Stomach smooth muscle (tissue), 2 donors: ENCODE results near the gene TADA2B.
"Not testable (repeated sequence)": the region's sequence is repeated elsewhere in the genome, so short reads cannot be mapped to it uniquely, and the experiment has no call there.

Experiments used
- H3K27ac ChIP-seq: one replicate; pipeline ENCODE4 v1.7.0; 2013; ENCODE audit warnings: mild to moderate bottlenecking, low read length, inconsistent platforms
- H3K27me3 ChIP-seq, 2 donors: one replicate each; pipeline ENCODE4 v1.7.0; 2013; ENCODE audit warnings: low read length in 2 of 2; ENCODE audit not compliant: insufficient read depth in 2 of 2, control insufficient read depth in 1 of 2
- H3K36me3 ChIP-seq, 2 donors: one replicate each; pipeline ENCODE4 v1.7.0; 2013; ENCODE audit warnings: low read length in 2 of 2; ENCODE audit not compliant: control insufficient read depth in 2 of 2, insufficient read depth in 2 of 2
- H3K4me1 ChIP-seq: one replicate; pipeline ENCODE4 v1.7.0; 2013; ENCODE audit warnings: low read length; ENCODE audit not compliant: control insufficient read depth, insufficient read depth
- H3K4me3 ChIP-seq, 2 donors: one replicate each; pipeline ENCODE4 v1.7.0; 2013; ENCODE audit warnings: low read length in 2 of 2
- H3K9ac ChIP-seq, 2 donors: one replicate each; pipeline ENCODE4 v1.7.0; 2013; ENCODE audit warnings: low read length in 2 of 2, mild to moderate bottlenecking in 1 of 2
- H3K9me3 ChIP-seq, 2 donors: one replicate each; pipeline ENCODE4 v1.7.0; 2013; ENCODE audit warnings: low read length in 2 of 2; ENCODE audit not compliant: control insufficient read depth in 2 of 2
- donor health status: healthy.
- donor health status: Pancreatic carcinoma.

Gene TADA2B

DNA sequence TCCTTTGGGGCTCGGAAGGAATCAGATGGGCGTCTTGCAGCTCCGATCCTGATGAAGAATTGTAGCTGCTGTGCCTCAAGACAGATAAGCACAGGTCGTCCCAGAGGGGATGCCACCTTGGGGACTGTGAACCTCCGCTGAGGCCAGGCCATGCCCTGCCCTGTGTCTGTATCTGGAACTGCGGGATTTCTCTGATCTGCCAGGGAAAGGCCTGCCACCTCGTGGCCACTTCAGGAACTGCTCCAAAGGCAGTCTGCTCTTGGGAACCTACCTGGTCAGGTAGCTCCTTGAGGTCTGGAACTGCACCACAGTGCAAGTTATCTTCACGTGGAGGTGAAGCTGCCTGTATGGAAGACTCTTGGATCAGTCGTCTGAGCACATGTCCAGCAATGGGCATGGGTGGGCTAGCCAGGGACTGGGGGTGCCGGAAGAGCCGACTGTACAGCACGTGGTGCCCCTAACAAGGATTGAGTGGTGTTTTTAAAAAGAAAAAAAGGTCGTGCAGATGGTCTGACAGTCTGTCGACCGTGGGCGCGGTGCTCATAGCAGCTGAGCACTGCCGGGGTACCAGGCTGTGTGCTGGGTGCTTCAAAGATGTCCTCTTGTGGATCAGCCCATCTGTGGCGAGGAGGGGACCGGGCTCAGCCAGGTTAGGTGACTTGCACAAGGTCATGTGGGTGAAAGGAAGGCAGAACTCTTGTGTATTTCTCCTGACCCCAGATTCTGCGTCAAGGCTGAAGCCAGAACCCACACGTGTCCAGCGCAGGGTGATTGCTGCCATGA lies 27.7 kb downstream of the TADA2B start:
- H3K9ac ChIP-seq = peak overlapping the region in 1 of 2 donors; percentile 21
- H3K27me3 ChIP-seq = no peaks in the 10 kb centered on the region
- no peaks in the 10 kb centered on the region for H3K9me3 ChIP-seq
- peak overlapping the region in 1 of 2 donors; percentile 40 for H3K4me3 ChIP-seq
- H3K36me3 ChIP-seq = no peaks in the 10 kb centered on the region
- H3K27ac ChIP-seq = no peak overlapping the region
- H3K4me1 ChIP-seq = peaks cover 27% of the 10 kb centered on the region

DNA sequence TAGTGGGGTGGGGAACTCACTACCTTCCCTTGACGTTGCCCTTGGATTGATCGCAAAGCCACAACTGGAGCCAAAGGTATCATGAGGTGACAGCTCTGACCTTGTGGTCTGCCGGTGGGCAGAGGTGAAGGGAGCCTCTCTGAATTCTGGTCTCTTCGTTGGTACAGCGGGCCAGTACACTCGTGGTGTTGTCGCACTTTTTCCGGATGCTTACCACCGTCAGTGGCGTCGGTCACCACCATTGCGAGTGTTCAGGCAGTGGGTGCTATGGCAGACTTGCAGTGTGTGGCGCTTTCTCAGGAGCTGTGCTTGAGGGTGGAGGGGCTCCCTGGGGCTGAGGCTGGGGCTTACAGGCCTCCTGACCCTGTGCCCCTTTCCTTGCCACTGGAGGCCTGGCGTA lies 29.9 kb downstream of the TADA2B start:
- Histone ChIP-seq H3K9ac (no peak overlapping the region), H3K4me1 (peaks cover 11% of the 10 kb centered on the region)

DNA sequence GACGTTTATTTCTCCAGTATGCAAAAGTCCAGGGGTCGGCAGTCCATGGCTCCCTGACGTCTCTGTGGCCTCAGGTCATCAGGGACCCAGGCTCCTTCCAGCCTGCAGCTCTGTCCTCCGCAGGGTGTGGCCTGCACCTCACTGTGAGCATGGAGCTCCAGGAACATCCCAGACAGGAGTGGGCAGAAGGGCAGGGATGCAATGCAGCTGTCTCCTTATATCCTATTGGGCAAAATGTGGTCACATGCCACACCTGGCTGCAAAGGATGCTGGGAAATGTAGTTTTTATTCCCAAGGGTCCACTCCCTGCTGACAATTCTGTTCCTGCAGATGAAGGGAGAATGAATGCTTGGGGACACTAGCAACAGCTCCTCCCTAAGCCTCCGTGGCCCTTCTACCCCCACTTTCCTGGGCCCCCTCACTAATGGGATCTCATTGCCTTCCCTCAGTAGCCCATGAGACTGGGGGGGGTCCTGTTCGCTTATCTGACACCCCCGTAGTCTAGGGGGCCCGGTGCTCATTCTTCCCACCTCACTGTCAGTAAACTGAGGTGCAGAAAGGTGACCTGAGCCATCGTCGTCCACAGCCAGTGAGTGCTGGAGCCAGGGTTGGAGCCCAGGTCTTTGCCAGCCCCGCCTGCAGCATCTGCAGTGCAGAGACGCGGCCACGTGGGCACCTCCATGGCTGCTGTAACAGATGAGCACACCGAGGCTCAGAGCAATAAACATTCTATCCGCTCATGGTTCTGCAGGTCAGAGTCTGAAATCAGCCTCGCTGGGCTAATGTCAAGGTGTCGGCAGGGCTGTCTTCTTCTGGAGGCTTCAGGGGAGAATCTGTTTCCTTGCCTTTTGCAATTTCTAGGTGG lies 30.6 kb downstream of the TADA2B start:
- Histone ChIP-seq H3K4me1 (peaks cover 7% of the 10 kb centered on the region), H3K9ac (no peak overlapping the region), H3K27me3 (no peaks in the 10 kb centered on the region), H3K27ac (no peak overlapping the region), H3K36me3 (no peaks in the 10 kb centered on the region), H3K4me3 (no peak overlapping the region), H3K9me3 (no peaks in the 10 kb centered on the region)

More for the DNA sequence above, 29.9 kb downstream of the TADA2B start:
- Histone ChIP-seq H3K4me3 (no peak overlapping the region), H3K27ac (no peak overlapping the region), H3K9me3 (no peaks in the 10 kb centered on the region), H3K36me3 (no peaks in the 10 kb centered on the region), H3K27me3 (no peaks in the 10 kb centered on the region)

DNA sequence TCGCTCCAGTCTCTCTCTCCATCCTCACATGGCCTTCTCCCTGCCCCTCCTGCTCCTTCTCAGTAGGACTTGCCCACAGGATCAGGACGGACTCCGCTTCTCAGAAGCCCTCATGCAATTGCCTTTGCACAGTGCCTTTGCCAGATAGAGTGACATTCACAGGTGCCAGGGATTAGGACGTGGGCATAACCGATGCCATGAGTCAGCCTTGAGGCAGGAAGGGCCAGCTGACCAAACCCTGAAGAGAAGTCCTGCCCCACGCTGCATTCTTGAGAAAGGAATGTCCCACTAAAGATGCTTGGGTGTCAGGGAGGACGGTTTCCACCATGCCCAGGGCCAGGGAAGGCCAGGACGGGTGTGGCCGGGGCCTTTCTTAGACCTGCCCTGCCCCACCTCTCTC lies 31.3 kb downstream of the TADA2B start:
- Histone ChIP-seq H3K27ac (no peak overlapping the region), H3K4me3 (no peak overlapping the region), H3K4me1 (peaks cover 2% of the 10 kb centered on the region), H3K9ac (no peak overlapping the region), H3K9me3 (no peaks in the 10 kb centered on the region), H3K27me3 (no peaks in the 10 kb centered on the region), H3K36me3 (no peaks in the 10 kb centered on the region)

DNA sequence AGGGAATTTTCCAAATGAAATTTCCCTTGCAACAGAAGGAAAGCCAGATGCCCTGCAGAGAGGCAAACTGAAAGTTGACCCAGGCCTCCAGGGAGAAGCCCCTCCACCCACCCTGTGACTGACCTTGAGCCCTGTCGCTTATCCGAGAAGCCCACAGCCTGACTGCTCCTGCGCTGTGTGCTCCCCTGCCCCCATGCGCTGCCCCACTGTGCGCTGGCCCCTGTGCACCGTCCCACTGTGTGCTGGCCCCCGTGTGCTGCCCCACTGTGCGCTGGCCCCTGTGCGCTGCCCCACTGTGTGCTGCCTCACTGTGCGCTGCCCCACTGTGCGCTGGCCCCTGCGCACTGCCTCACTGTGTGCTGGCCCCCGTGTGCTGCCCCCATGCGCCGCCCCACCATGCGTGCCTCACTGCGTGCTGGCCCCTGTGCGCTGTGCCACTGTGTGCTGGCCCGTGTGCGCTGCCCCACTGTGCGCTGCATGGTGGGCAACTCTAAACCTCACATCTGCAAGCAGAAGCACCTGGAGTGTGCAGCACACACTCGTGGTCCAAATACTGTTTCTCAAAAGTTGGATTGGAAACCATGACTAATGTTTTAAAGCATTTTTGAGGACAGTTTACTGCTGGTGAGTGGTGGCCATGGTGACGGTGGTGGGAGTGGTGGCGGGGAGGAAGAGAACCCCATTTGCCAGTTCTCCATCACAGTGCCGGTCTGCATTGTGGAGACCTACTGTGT lies 33.0 kb downstream of the TADA2B start:
- Histone ChIP-seq H3K36me3 (no peaks in the 10 kb centered on the region), H3K4me1 (no peaks in the 10 kb centered on the region), H3K27ac (no peak overlapping the region), H3K27me3 (no peaks in the 10 kb centered on the region), H3K9ac (no peak overlapping the region), H3K4me3 (no peak overlapping the region), H3K9me3 (no peaks in the 10 kb centered on the region)

DNA sequence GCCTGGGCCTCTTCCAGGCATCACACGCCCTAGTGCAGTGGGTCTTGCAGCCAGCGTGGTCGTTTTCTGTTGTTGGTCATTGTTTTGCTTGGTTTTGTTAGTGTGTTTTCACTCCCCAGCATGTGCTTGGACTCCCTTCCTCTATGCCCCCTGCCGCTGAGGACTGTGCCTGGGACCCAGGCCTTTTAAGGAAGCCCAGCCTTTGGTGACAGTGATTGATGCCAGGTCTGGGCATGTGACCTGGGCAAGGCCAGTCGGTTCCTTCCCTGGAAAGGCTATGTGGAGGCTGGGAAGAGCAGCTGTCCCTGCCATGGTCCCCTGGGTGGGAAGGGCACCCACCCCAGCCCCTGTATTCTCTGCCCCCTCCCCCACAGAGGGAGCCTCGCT lies 33.5 kb downstream of the TADA2B start:
- Histone ChIP-seq H3K36me3 (no peaks in the 10 kb centered on the region), H3K27ac (no peak overlapping the region), H3K4me1 (no peaks in the 10 kb centered on the region), H3K4me3 (no peak overlapping the region), H3K9ac (no peak overlapping the region), H3K27me3 (no peaks in the 10 kb centered on the region), H3K9me3 (no peaks in the 10 kb centered on the region)

DNA sequence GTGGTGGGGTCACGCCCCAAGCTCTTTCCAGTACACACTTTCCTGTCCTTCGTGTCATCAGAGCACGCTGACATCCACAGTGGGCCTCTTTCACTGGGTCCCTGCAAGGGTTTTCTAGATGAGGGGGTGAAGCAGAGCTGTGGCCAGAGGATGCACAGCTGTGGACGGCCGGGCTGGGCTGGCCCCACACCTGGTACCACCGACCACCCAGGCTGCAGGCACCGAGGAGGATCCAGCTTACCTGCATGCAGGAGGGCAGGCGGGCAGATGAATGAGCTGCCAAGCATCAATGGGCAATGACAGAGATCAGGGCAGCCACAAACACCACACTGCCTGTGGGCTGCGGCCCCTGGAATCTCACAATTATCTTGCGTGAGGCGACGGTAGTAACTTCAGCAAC lies 34.2 kb downstream of the TADA2B start:
- H3K27ac ChIP-seq = no peak overlapping the region
- H3K4me1 ChIP-seq = no peaks in the 10 kb centered on the region
- H3K27me3 ChIP-seq = no peaks in the 10 kb centered on the region
- H3K36me3 ChIP-seq = no peaks in the 10 kb centered on the region
- H3K4me3 ChIP-seq = no peak overlapping the region
- H3K9me3 ChIP-seq = no peaks in the 10 kb centered on the region
- H3K9ac ChIP-seq = no peak overlapping the region

DNA sequence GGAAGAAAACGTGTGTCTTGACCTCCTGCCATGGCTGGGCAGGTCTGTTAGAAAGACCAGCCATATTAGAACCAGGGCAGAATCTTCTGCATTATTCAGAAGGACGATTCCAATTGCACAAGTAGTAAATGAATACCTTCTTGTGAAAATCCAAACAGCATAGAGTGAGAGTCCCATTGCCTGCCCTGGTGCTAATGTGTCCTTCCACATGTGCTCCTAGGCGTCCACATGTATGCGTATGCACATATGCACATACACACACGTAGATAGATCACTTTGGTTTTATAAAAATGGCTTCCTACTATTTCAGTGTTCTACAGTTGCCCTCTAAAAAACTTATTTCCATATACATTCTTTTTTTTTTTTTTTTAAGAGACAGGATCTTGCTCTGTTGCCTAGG lies 34.9 kb downstream of the TADA2B start:
- Histone ChIP-seq H3K9ac (no peak overlapping the region), H3K4me1 (no peaks in the 10 kb centered on the region), H3K27me3 (no peaks in the 10 kb centered on the region), H3K36me3 (no peaks in the 10 kb centered on the region), H3K4me3 (no peak overlapping the region), H3K9me3 (no peaks in the 10 kb centered on the region), H3K27ac (no peak overlapping the region)

DNA sequence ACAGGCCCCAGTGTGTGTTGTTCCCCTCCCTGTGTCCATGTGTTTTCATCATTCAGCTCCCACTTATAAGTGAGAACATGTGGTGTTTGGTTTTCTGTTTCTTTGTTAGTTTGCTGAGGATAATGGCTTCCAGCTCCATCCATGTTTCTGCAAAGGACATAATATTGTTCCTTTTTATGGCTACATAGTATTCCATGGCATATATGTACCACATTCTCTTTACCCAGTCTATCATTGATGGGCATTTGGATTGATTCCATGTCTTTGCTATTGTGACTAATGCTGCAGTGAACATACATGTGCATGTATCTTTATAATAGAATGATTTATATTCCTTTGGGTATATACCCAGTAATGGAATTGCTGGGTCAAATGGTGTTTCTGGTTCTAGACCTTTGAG lies 36.3 kb downstream of the TADA2B start:
- H3K9ac ChIP-seq, H3K4me3 ChIP-seq, H3K9me3 ChIP-seq, H3K36me3 ChIP-seq, H3K27ac ChIP-seq, H3K27me3 ChIP-seq, H3K4me1 ChIP-seq: not testable (repeated sequence)

DNA sequence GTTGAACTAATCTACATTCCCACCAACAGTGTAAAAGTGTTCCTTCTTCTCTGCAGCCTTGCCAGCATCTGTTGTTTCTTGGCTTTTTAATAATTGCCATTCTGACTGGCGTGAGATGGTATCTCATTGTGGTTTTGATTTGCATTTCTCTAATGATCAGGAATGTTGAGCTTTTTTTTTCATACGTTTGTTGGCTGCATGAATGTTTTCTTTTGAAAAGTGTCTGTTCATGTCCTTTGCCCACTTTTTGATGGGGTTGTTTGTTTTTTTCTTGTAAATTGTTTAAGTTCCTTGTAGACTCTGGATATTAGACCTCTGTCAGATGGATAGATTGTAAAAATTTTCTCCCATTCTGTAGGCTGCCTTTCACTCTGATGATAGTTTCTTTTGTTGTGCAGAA lies 36.7 kb downstream of the TADA2B start:
- H3K9ac ChIP-seq, H3K4me1 ChIP-seq, H3K36me3 ChIP-seq, H3K27me3 ChIP-seq, H3K9me3 ChIP-seq, H3K4me3 ChIP-seq, H3K27ac ChIP-seq: not testable (repeated sequence)
